IMR-90 (cell line): ENCODE results near the gene NKAPL. TPM values are rescaled to one million over a fixed set of nuclear protein-coding genes. Genes with fewer than 3 reads are reported as not detected.

ENCODE experiments used
- ATAC-seq: fragments of 200-7000 bp; cut with Tn5 transposase; 2 replicates; pipeline ENCODE4 v1.9.1; 2020; ENCODE audit warnings: low read depth, mild to moderate bottlenecking, moderate library complexity
- BruUV-seq: library from RNA; stranded (reverse); fragments of 400-500 nt; replicated peaks from 2 replicates; lab custom pipeline; 2021; lab: Mats Ljungman, UMichigan
- CTCF ChIA-PET: fragments of 300-600 bp; formaldehyde crosslinking; extraction: SDS; loops from one replicate; lab custom pipeline; 2021; ENCODE audit warnings: antibody characterized with exemption; lab: Yijun Ruan, JAX
- POLR2A ChIA-PET: fragments of 300-600 bp; sonication (Branson Sonifier 250); formaldehyde crosslinking; loops from one replicate; lab custom pipeline; 2022; ENCODE audit warnings: antibody characterized with exemption; ENCODE audit not compliant: unreplicated experiment; lab: Charles Lee
- DNase-seq: peaks from one replicate; pipeline ENCODE4 v3.0.0; 2013
- H2AFZ ChIP-seq: replicated peaks from 2 replicates; pipeline ENCODE3; 2013; ENCODE audit warnings: low read length, mild to moderate bottlenecking; ENCODE audit not compliant: poor library complexity
- H2AK5ac ChIP-seq: 2 replicates; pipeline ENCODE4 v1.6.1; 2013; ENCODE audit warnings: low read depth, low read length, inconsistent platforms
- H2AK9ac ChIP-seq: replicated peaks from 2 replicates; pipeline ENCODE3; 2013; ENCODE audit warnings: mild to moderate bottlenecking, low read depth, low read length, moderate library complexity; ENCODE audit not compliant: poor library complexity
- H2BK120ac ChIP-seq: 2 replicates; pipeline ENCODE4 v1.6.1; 2013; ENCODE audit warnings: low read depth, low read length, inconsistent platforms
- H2BK15ac ChIP-seq: 3 replicates; pipeline ENCODE4 v1.6.1; 2013; ENCODE audit warnings: low read depth, low read length, inconsistent platforms
- H2BK20ac ChIP-seq: 2 replicates; pipeline ENCODE4 v1.6.1; 2013; ENCODE audit warnings: low read depth, mild to moderate bottlenecking, inconsistent platforms, low read length, moderate library complexity
- H2BK5ac ChIP-seq: 2 replicates; pipeline ENCODE4 v1.6.1; 2013; ENCODE audit warnings: mild to moderate bottlenecking, low read depth, low read length, inconsistent platforms; ENCODE audit not compliant: poor library complexity, severe bottlenecking
- H3K14ac ChIP-seq: replicated peaks from 2 replicates; pipeline ENCODE4 v1.6.1; 2013; ENCODE audit warnings: low read depth, low read length, inconsistent platforms
- H3K18ac ChIP-seq: 2 replicates; pipeline ENCODE4 v1.6.1; 2013; ENCODE audit warnings: low read depth, low read length, control low read depth
- H3K23ac ChIP-seq: 2 replicates; pipeline ENCODE4 v1.6.1; 2013; ENCODE audit warnings: low read depth, low read length, inconsistent platforms
- H3K27ac ChIP-seq: 2 replicates; pipeline ENCODE4 v1.5.1; 2013; ENCODE audit warnings: mild to moderate bottlenecking, control low read depth, low read length; ENCODE audit not compliant: insufficient read depth
- H3K27me3 ChIP-seq: 2 replicates; pipeline ENCODE4 v1.6.1; 2013; ENCODE audit warnings: low read length; ENCODE audit not compliant: control insufficient read depth, insufficient read depth
- H3K36me3 ChIP-seq: 2 replicates; pipeline ENCODE4 v1.6.1; 2013; ENCODE audit warnings: low read length, mixed read lengths; ENCODE audit not compliant: control insufficient read depth, insufficient read depth
- H3K4ac ChIP-seq: 2 replicates; pipeline ENCODE4 v1.6.1; 2013; ENCODE audit warnings: low read depth, low read length, inconsistent platforms
- H3K4me1 ChIP-seq: 2 replicates; pipeline ENCODE4 v1.6.1; 2013; ENCODE audit warnings: low read length, mixed read lengths; ENCODE audit not compliant: control insufficient read depth, insufficient read depth
- H3K4me2 ChIP-seq: 2 replicates; pipeline ENCODE4 v1.6.1; 2013; ENCODE audit warnings: low read depth, mild to moderate bottlenecking, control low read depth, low read length, moderate library complexity
- H3K4me3 ChIP-seq: 2 replicates; pipeline ENCODE4 v1.5.1; 2013; ENCODE audit warnings: low read depth, mild to moderate bottlenecking, control low read depth, low read length, moderate library complexity; ENCODE audit not compliant: insufficient read depth
- H3K56ac ChIP-seq: 2 replicates; pipeline ENCODE4 v1.6.1; 2013; ENCODE audit warnings: low read length, inconsistent platforms; ENCODE audit not compliant: insufficient read depth; ENCODE audit errors: extremely low read depth
- H3K79me1 ChIP-seq, 2 experiments: 2 replicates each; pipeline ENCODE4 v1.6.1; 2013; ENCODE audit warnings: low read length in 2 of 2, inconsistent platforms in 1 of 2, low read depth in 1 of 2
- H3K9ac ChIP-seq: 2 replicates; pipeline ENCODE4 v1.6.1; 2013; ENCODE audit warnings: low read depth, low read length, control low read depth
- H3K9me1 ChIP-seq: 2 replicates; pipeline ENCODE4 v1.6.1; 2013; ENCODE audit warnings: low read length, inconsistent platforms; ENCODE audit not compliant: insufficient read depth
- H3K9me3 ChIP-seq: 2 replicates; pipeline ENCODE4 v1.6.1; 2013; ENCODE audit warnings: low read length; ENCODE audit not compliant: control insufficient read depth, insufficient read depth
- H4K20me1 ChIP-seq: 2 replicates; pipeline ENCODE4 v1.6.1; 2013; ENCODE audit warnings: low read length, inconsistent platforms; ENCODE audit not compliant: insufficient read depth
- H4K5ac ChIP-seq: 2 replicates; pipeline ENCODE4 v1.6.1; 2013; ENCODE audit warnings: mild to moderate bottlenecking, low read depth, low read length, control low read depth
- H4K8ac ChIP-seq, 2 experiments: 2 replicates each; pipeline ENCODE4 v1.6.1; 2013; ENCODE audit warnings: low read depth in 2 of 2, low read length in 2 of 2, control low read depth in 1 of 2, inconsistent platforms in 1 of 2
- H4K91ac ChIP-seq: 2 replicates; pipeline ENCODE4 v1.6.1; 2013; ENCODE audit warnings: low read depth, low read length, inconsistent platforms; ENCODE audit not compliant: insufficient read depth
- CEBPB ChIP-seq: IDR thresholded peaks from 2 replicates; pipeline ENCODE4 v1.6.1; 2012; ENCODE audit warnings: low read depth, low read length, improper control_type of control experiment
- POLR2A ChIP-seq: IDR thresholded peaks from 2 replicates; pipeline ENCODE4 v1.6.1; 2012; ENCODE audit warnings: mild to moderate bottlenecking, low read depth, low read length
- WGBS, 2 experiments: methylation state at CpG; one replicate each; pipeline versions ENCODE4 v1.1.5 to v1.1.7; 2013; ENCODE audit warnings: missing lambda C conversion rate in 2 of 2; ENCODE audit not compliant: insufficient read length in 1 of 2; ENCODE audit errors: extremely low coverage in 2 of 2; 5-methylcytosine and 5-hydroxymethylcytosine counted together
- dilution Hi-C: fragments of 300-500 bp; cut with HindIII; formaldehyde crosslinking; loops from one replicate; pipeline ENCODE4 v1.14.3; 2018; ENCODE audit warnings: low sequenced_read_pairs; ENCODE audit not compliant: unreplicated experiment
- in situ Hi-C: fragments of 300-500 bp; cut with MboI; formaldehyde crosslinking; loops from 3 replicates; pipeline ENCODE4 v1.14.3; 2019; ENCODE audit warnings: low sequenced_read_pairs, inconsistent platforms, mixed read lengths
- intact Hi-C: fragments of 100-400 bp; cut with micrococcal nuclease; formaldehyde crosslinking; loops from 2 replicates; pipeline ENCODE4 v1.10.0; 2022
- polyA plus RNA-seq, 3 experiments: library from polyadenylated mRNA; depleted of rRNA; stranded (reverse); fragments of >200 nt; gene quantifications; 2 replicates each; pipeline ENCODE4 v1.2.3, GENCODE V29; 2012; ENCODE audit warnings: low replicate concordance in 1 of 3
- total RNA-seq: library from RNA; depleted of rRNA; stranded (reverse); fragments of >200 nt; gene quantifications from 2 replicates; pipeline ENCODE4 v1.2.3, GENCODE V29; 2012

NKAPL gene
- total and polyA plus RNA-seq, 2 of the 4 experiments (the other 2 are of a cell fraction) = 0.51 to 0.54 TPM

GRCh38 chr6:28264834-28265401, 5.8 kb downstream of the NKAPL start:
- no peak overlapping the region for H2AK9ac ChIP-seq
- H2BK120ac ChIP-seq = no peak overlapping the region
- dilution Hi-C loops = no loop called here
- no peaks in the 10 kb centered on the region for H3K9me3 ChIP-seq
- H3K56ac ChIP-seq = no peak overlapping the region
- no peak overlapping the region for H4K8ac ChIP-seq
- no peak overlapping the region for H3K23ac ChIP-seq
- no peak overlapping the region for H4K5ac ChIP-seq
- no peaks in the 10 kb centered on the region for H4K20me1 ChIP-seq
- ATAC-seq (no peak), DNase-seq (peak; percentile 4)
- no peak overlapping the region for H3K14ac ChIP-seq
- TF ChIP-seq POLR2A (no peak), CEBPB (no peak)
- peaks cover 0 to 19% of the 10 kb centered on the region in 2 experiments; a peak in 1 of 4 replicates for H3K79me1 ChIP-seq
- H3K4me2 ChIP-seq = no peak overlapping the region
- H3K18ac ChIP-seq = no peak overlapping the region
- no peak overlapping the region for H2AFZ ChIP-seq
- H3K27ac ChIP-seq = no peak overlapping the region
- POLR2A ChIA-PET = interaction anchor here (1.0 kb wide), 1 partner anchor 13 kb away, joined by 3 read pairs; the partner anchor contains the start of gene ZKSCAN4
- no peaks in the 10 kb centered on the region for H3K4me1 ChIP-seq
- no TSS peak for BruUV-seq
- no peak overlapping the region for H2BK5ac ChIP-seq
- no peaks in the 10 kb centered on the region; the same call in 1 of the 2 replicates for H3K9me1 ChIP-seq
- H2BK15ac ChIP-seq = no peak overlapping the region
- intact Hi-C loops = loop anchor here (5.0 kb wide), 2 partner anchors 72 to 128 kb away; partner anchors contain the start of gene ZSCAN31
- in situ Hi-C loops = no loop called here
- H3K36me3 ChIP-seq = no peaks in the 10 kb centered on the region
- H3K9ac ChIP-seq = no peak overlapping the region
- no peak overlapping the region for H4K91ac ChIP-seq
- H3K4ac ChIP-seq = no peak overlapping the region
- no CpG with 5 or more reads among the region's 4 CpGs for WGBS, 2 experiments
- H3K27me3 ChIP-seq = no peaks in the 10 kb centered on the region
- CTCF ChIA-PET = interaction anchor here (0.6 to 1.6 kb wide), 2 partner anchors 21 to 184 kb away, joined by 5 to 8 read pairs; no protein-coding TSS in a partner anchor
- H2AK5ac ChIP-seq = no peak overlapping the region
- no peak overlapping the region for H2BK20ac ChIP-seq
- no peak overlapping the region for H3K4me3 ChIP-seq
